Measurements from ENCODE around the gene CPED1. TPM values are rescaled to one million over a fixed set of nuclear protein-coding genes. Genes with fewer than 3 reads are reported as not detected.
"Not testable (repeated sequence)": the region's sequence is repeated elsewhere in the genome, so short reads cannot be mapped to it uniquely, and the experiment has no call there.

CPED1 gene
- total RNA-seq, 1 donor from 2014 or later = 25.8 TPM

- DNase-seq = no peak
Measured at GRCh38 chr7:121187222-121187621, 198.7 kb downstream of the CPED1 start.

- no peak for DNase-seq
Measured at GRCh38 chr7:121187676-121188075, 199.2 kb downstream of the CPED1 start.

- no peak for DNase-seq
Measured at GRCh38 chr7:121192834-121193233, 204.3 kb downstream of the CPED1 start.

GRCh38 chr7:121195010-121195409, 206.5 kb downstream of the CPED1 start:
- DNase-seq = no peak

- DNase-seq = peak; percentile 38
Measured at GRCh38 chr7:121195874-121196273, 207.4 kb downstream of the CPED1 start.

- DNase-seq = no peak
Measured at GRCh38 chr7:121196286-121196685, 207.8 kb downstream of the CPED1 start.

GRCh38 chr7:121197455-121197854, 208.9 kb downstream of the CPED1 start:
- DNase-seq = no peak

- DNase-seq = no peak
Measured at GRCh38 chr7:121198502-121198901, 210.0 kb downstream of the CPED1 start.

GRCh38 chr7:121202125-121202524, 213.6 kb downstream of the CPED1 start:
- DNase-seq = no peak

GRCh38 chr7:121202834-121203233, 214.3 kb downstream of the CPED1 start:
- DNase-seq = no peak

GRCh38 chr7:121204537-121204936, 216.0 kb downstream of the CPED1 start:
- no peak for DNase-seq

- DNase-seq = no peak
Measured at GRCh38 chr7:121205777-121206176, 217.3 kb downstream of the CPED1 start.

GRCh38 chr7:121211253-121211652, 222.7 kb downstream of the CPED1 start:
- DNase-seq = no peak

GRCh38 chr7:121212036-121212435, 223.5 kb downstream of the CPED1 start:
- DNase-seq = peak; percentile 75

GRCh38 chr7:121214657-121215056, 226.1 kb downstream of the CPED1 start:
- peak; percentile 10 for DNase-seq

GRCh38 chr7:121219026-121219425, 230.5 kb downstream of the CPED1 start:
- no peak for DNase-seq

GRCh38 chr7:121221108-121221507, 232.6 kb downstream of the CPED1 start:
- not testable (repeated sequence) for DNase-seq

- no peak for DNase-seq
Measured at GRCh38 chr7:121228779-121229178, 240.3 kb downstream of the CPED1 start.

GRCh38 chr7:121235201-121235600, 246.7 kb downstream of the CPED1 start:
- no peak for DNase-seq

- DNase-seq = no peak
Measured at GRCh38 chr7:121237601-121238000, 249.1 kb downstream of the CPED1 start.

GRCh38 chr7:121244120-121244870, 255.8 kb downstream of the CPED1 start:
- DNase-seq = peak; percentile 71

GRCh38 chr7:121251367-121251766, 262.9 kb downstream of the CPED1 start:
- not testable (repeated sequence) for DNase-seq

- not testable (repeated sequence) for DNase-seq
Measured at GRCh38 chr7:121252523-121253235, 264.2 kb downstream of the CPED1 start.

GRCh38 chr7:121259826-121260225, 271.3 kb downstream of the CPED1 start:
- no peak for DNase-seq
